ENCODE measurements around the gene UNC93B1.
"Not testable (repeated sequence)": the region's sequence is repeated elsewhere in the genome, so short reads cannot be mapped to it uniquely, and the experiment has no call there.

UNC93B1 gene

GRCh38 chr11:67982255-67982857 is 21.5 kb downstream of the UNC93B1 start:
- not testable (repeated sequence) for DNase-seq

GRCh38 chr11:67981226-67981625 is 22.7 kb downstream of the UNC93B1 start:
- not testable (repeated sequence) for DNase-seq

- DNase-seq, result not testable (repeated sequence)
Measured at GRCh38 chr11:67978766-67979418, 25.0 kb downstream of the UNC93B1 start.

- not testable (repeated sequence) for DNase-seq
Measured at GRCh38 chr11:67974746-67975145, 29.2 kb downstream of the UNC93B1 start.

- not testable (repeated sequence) for DNase-seq
Measured at GRCh38 chr11:67965830-67966348, 38.0 kb downstream of the UNC93B1 start.

GRCh38 chr11:67964746-67965145 is 39.2 kb downstream of the UNC93B1 start:
- DNase-seq, result not testable (repeated sequence)

GRCh38 chr11:67963879-67964278 is 40.0 kb downstream of the UNC93B1 start:
- DNase-seq, result not testable (repeated sequence)

GRCh38 chr11:67963217-67963616 is 40.7 kb downstream of the UNC93B1 start:
- not testable (repeated sequence) for DNase-seq

- not testable (repeated sequence) for DNase-seq
Measured at GRCh38 chr11:67956236-67956635, 47.7 kb downstream of the UNC93B1 start.

GRCh38 chr11:67955461-67956007 is 48.4 kb downstream of the UNC93B1 start:
- DNase-seq, result peak; percentile 26

GRCh38 chr11:67954971-67955370 is 48.9 kb downstream of the UNC93B1 start:
- not testable (repeated sequence) for DNase-seq

GRCh38 chr11:67954251-67954650 is 49.6 kb downstream of the UNC93B1 start:
- not testable (repeated sequence) for DNase-seq

- not testable (repeated sequence) for DNase-seq
Measured at GRCh38 chr11:67950705-67951104, 53.2 kb downstream of the UNC93B1 start.

GRCh38 chr11:67947785-67948184 is 56.1 kb downstream of the UNC93B1 start:
- DNase-seq, result not testable (repeated sequence)

GRCh38 chr11:67946403-67946802 is 57.5 kb downstream of the UNC93B1 start:
- DNase-seq, result not testable (repeated sequence)

- DNase-seq, result not testable (repeated sequence)
Measured at GRCh38 chr11:67943406-67943805, 60.5 kb downstream of the UNC93B1 start.
